ENCODE measurements around the gene PPP3CA.
A peak's percentile ranks its signal among the peaks of the same experiment; 100 is the strongest.
"Not testable (repeated sequence)": the region's sequence is repeated elsewhere in the genome, so short reads cannot be mapped to it uniquely, and the experiment has no call there.

The PPP3CA gene

DNA sequence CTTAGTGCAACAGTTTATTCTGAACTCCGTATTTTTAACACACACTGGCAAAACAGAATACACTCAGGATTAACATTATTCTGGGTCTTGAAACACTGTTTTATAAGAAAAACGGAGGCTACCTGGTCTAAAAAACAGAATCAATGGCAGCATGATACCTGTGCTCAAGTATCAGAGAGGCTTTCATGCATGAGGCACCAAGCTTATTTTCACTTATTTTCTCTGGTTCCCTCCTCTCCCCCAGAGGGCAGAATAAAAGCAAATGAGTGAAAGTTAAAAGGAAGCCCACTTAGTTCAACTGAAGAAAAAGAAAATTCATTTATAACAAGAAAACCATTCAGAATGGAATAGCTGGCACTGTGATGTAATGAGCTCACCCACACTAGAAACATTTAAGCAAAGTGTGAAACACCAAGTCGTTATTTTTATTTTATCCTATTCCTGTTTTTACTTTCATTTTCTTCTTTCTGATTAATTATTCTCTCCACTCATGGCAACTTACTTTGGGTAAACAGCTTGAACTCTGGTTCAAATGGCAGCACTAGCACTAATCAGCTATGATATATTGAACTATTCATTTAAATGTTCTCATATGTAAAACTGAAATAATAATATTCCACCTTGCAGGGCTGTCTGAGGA is 211.8 kb downstream of the PPP3CA start:
- H3K9me3 ChIP-seq (replicated peaks; ENCODE audit: insufficient read depth, low read length): no peaks in the 10 kb centered on the region
- H3K27ac ChIP-seq (ENCODE audit: low read length): no peak overlapping the region
- no peaks in the 10 kb centered on the region for H3K9me2 ChIP-seq (replicated peaks; ENCODE audit: insufficient read depth, low read length)
- H4K20me1 ChIP-seq (ENCODE audit: insufficient read depth, low read length): no peaks in the 10 kb centered on the region
- peaks cover 7% of the 10 kb centered on the region; the same call in 1 of the 2 replicates for H3K79me2 ChIP-seq (ENCODE audit: low read length)
- H3K9ac ChIP-seq (ENCODE audit: low read length): no peak overlapping the region
- H3K4me3 ChIP-seq (ENCODE audit: low read length): no peak overlapping the region
- H3K27me3 ChIP-seq (replicated peaks; ENCODE audit: insufficient read depth, low read length): no peaks in the 10 kb centered on the region
- no peaks in the 10 kb centered on the region for H3F3A ChIP-seq (ENCODE audit: insufficient read depth, low read length)
- no peak overlapping the region for H2AFZ ChIP-seq (ENCODE audit: low read length)
- DNase-seq: no peak
- H3K4me1 ChIP-seq (ENCODE audit: low read length): 0 out of 2 replicates have a peak, but pooled peaks cover 8% of the 10 kb centered on the region
- no peak for TF ChIP-seq EZH2phosphoT487 (IDR thresholded peaks at IDR 0.05; ENCODE audit: low read length)
- TF ChIP-seq, protein P1, sequence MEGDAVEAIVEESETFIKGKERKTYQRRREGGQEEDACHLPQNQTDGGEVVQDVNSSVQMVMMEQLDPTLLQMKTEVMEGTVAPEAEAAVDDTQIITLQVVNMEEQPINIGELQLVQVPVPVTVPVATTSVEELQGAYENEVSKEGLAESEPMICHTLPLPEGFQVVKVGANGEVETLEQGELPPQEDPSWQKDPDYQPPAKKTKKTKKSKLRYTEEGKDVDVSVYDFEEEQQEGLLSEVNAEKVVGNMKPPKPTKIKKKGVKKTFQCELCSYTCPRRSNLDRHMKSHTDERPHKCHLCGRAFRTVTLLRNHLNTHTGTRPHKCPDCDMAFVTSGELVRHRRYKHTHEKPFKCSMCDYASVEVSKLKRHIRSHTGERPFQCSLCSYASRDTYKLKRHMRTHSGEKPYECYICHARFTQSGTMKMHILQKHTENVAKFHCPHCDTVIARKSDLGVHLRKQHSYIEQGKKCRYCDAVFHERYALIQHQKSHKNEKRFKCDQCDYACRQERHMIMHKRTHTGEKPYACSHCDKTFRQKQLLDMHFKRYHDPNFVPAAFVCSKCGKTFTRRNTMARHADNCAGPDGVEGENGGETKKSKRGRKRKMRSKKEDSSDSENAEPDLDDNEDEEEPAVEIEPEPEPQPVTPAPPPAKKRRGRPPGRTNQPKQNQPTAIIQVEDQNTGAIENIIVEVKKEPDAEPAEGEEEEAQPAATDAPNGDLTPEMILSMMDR (IDR thresholded peaks at IDR 0.05; ENCODE audit: low read length): no peak
- no peak for TF ChIP-seq EZH2 (optimal IDR thresholded peaks at IDR 0.05; ENCODE audit: low read depth, low read length)
- H3K36me3 ChIP-seq (replicated peaks; ENCODE audit: insufficient read depth, low read length): no peaks in the 10 kb centered on the region
- H3K4me2 ChIP-seq (ENCODE audit: low read depth, low read length): peak overlapping the region; percentile 20; the same call in 1 of the 2 replicates

DNA sequence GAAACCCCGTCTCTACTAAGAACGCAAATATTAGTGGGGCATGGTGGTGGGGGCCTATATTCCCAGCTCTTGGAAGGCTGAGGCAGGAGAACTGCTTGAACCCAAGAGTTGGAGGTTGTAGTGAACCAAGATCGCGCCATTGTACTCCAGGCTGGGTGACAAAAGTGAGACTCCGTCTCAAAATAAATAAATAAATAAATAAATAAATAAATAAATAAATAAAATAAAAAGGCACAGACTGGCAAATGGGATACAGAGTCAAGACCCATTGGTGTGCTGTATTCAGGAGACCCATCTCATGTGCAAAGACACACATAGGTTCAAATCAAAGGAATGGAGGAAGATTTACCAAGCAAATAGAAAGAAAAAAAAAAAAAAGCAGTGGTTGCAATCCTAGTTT is 216.3 kb downstream of the PPP3CA start:
- not testable (repeated sequence) for DNase-seq; H2AFZ ChIP-seq (ENCODE audit: low read length); H3K9me2 ChIP-seq (replicated peaks; ENCODE audit: insufficient read depth, low read length); H3K4me3 ChIP-seq (ENCODE audit: low read length); H3K79me2 ChIP-seq (ENCODE audit: low read length); H3K9ac ChIP-seq (ENCODE audit: low read length); H3K4me1 ChIP-seq (ENCODE audit: low read length); H4K20me1 ChIP-seq (ENCODE audit: insufficient read depth, low read length); H3K4me2 ChIP-seq (ENCODE audit: low read depth, low read length); H3K27me3 ChIP-seq (replicated peaks; ENCODE audit: insufficient read depth, low read length); H3K27ac ChIP-seq (ENCODE audit: low read length); H3K36me3 ChIP-seq (replicated peaks; ENCODE audit: insufficient read depth, low read length); H3F3A ChIP-seq (ENCODE audit: insufficient read depth, low read length); H3K9me3 ChIP-seq (replicated peaks; ENCODE audit: insufficient read depth, low read length)

DNA sequence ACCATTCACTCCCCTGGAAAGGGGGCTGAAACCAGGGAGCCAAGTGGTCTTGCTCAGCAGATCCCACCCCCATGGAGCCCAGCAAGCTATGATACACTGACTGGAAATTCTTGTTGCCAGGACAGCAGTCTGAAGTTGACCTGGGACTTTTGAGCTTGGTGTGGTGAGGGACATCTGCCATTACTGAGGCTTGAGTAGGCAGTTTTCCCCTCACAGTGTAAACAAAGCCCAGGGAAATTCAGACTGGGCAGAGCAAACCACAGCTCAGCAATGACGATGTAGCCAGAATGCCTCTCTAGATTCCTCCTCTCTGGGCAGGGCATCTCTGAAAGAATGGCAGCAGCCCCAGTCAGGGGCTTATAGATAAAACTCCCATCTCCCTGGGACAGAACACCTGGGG is 218.4 kb downstream of the PPP3CA start:
- DNase-seq; H4K20me1 ChIP-seq (ENCODE audit: insufficient read depth, low read length); H3K9me2 ChIP-seq (replicated peaks; ENCODE audit: insufficient read depth, low read length); H3K4me3 ChIP-seq (ENCODE audit: low read length); H3K9me3 ChIP-seq (replicated peaks; ENCODE audit: insufficient read depth, low read length); H3K9ac ChIP-seq (ENCODE audit: low read length); H3K79me2 ChIP-seq (ENCODE audit: low read length); H3K4me1 ChIP-seq (ENCODE audit: low read length); H3K36me3 ChIP-seq (replicated peaks; ENCODE audit: insufficient read depth, low read length); H3K4me2 ChIP-seq (ENCODE audit: low read depth, low read length); H2AFZ ChIP-seq (ENCODE audit: low read length); H3K27ac ChIP-seq (ENCODE audit: low read length); H3F3A ChIP-seq (ENCODE audit: insufficient read depth, low read length); H3K27me3 ChIP-seq (replicated peaks; ENCODE audit: insufficient read depth, low read length): not testable (repeated sequence)

DNA sequence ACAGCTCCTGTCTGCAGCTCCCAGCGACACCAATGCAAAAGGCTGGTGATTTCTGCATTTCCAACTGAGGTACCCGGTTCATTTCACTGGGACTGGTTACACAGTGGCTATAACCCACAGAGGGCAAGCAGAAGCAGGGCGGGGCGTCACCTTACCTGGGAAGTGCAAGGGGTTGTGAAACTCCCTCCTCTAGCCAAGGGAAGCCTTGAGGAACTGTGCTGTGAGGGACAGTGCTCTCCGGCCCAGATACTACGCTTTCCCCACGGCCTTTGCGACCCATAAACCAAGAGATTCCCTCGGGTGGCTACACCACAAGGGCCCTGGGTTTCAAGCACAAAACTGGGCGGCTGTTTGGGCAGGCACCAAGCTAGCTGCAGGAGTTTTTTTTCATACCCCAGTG is 218.9 kb downstream of the PPP3CA start:
- Histone ChIP-seq H4K20me1 (ENCODE audit: insufficient read depth, low read length) (no peaks in the 10 kb centered on the region), H3K36me3 (replicated peaks; ENCODE audit: insufficient read depth, low read length) (no peaks in the 10 kb centered on the region), H3F3A (ENCODE audit: insufficient read depth, low read length) (no peaks in the 10 kb centered on the region), H3K9me3 (replicated peaks; ENCODE audit: insufficient read depth, low read length) (no peaks in the 10 kb centered on the region), H3K4me2 (ENCODE audit: low read depth, low read length) (no peak overlapping the region), H3K27ac (ENCODE audit: low read length) (no peak overlapping the region), H3K79me2 (ENCODE audit: low read length) (peaks cover 3% of the 10 kb centered on the region; the same call in 1 of the 2 replicates), H3K4me3 (ENCODE audit: low read length) (no peak overlapping the region), H3K9ac (ENCODE audit: low read length) (no peak overlapping the region), H2AFZ (ENCODE audit: low read length) (no peak overlapping the region), H3K9me2 (replicated peaks; ENCODE audit: insufficient read depth, low read length) (no peaks in the 10 kb centered on the region), H3K27me3 (replicated peaks; ENCODE audit: insufficient read depth, low read length) (no peaks in the 10 kb centered on the region), H3K4me1 (ENCODE audit: low read length) (no peaks in the 10 kb centered on the region)
- DNase-seq: no peak
- TF ChIP-seq, protein P1 (IDR thresholded peaks at IDR 0.05; ENCODE audit: low read length): no peak
- no peak for TF ChIP-seq EZH2phosphoT487 (IDR thresholded peaks at IDR 0.05; ENCODE audit: low read length)
- no peak for TF ChIP-seq EZH2 (optimal IDR thresholded peaks at IDR 0.05; ENCODE audit: low read depth, low read length)

All from MM.1S (cell line).